ENCODE measurements around the gene ARHGAP42. TPM values are rescaled to one million over a fixed set of nuclear protein-coding genes. Genes with fewer than 3 reads are reported as not detected.

Gene ARHGAP42
- total RNA-seq, 1 experiment from 2014 or later = 7.1 TPM

DNA sequence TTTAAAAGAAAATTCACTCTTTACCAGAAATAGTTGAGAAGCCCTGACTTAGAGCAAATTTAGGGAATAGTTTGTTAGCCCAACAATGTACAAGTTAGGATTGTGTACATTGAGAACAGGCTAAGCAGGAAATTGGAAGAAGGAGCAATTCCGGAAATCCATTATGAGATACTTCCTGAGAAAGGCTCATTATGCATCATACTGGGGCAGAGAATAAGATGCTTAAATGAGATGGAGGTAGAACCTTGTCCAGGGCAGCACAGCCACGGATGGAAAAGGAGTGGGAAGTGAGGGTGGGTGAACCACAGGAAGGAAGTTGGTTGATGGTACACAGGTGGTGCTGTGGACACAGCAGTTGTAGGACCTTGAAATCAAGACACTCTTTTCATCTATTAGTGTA is 262.4 kb downstream of the ARHGAP42 start:
- Histone ChIP-seq H3K4me1 (ENCODE audit: control insufficient read depth, insufficient read depth, low read length) (no peaks in the 10 kb centered on the region), H3K9me3 (ENCODE audit: control insufficient read depth, insufficient read depth, low read depth, low read length) (no peaks in the 10 kb centered on the region), H3K27ac (ENCODE audit: low read length) (no peak overlapping the region), H3K4me3 (ENCODE audit: low read depth in 2 of 2, low read length in 2 of 2) (no peak overlapping the region), H3K27me3 (ENCODE audit: control insufficient read depth, insufficient read depth, low read length) (no peaks in the 10 kb centered on the region), H3K36me3 (ENCODE audit: control insufficient read depth, insufficient read depth, low read length) (no peaks in the 10 kb centered on the region)
- in situ Hi-C loops (cut with HindIII; ENCODE audit: low pct_unique_long_range_greater_than_20kb, low sequenced_read_pairs) (no loop called here), intact Hi-C loops (cut with micrococcal nuclease; ENCODE audit: unreplicated experiment) (no loop called here)
- ChIA-PET POLR2A (no interaction called here), CTCF (no interaction called here)
- ATAC-seq (no peak), DNase-seq (ENCODE audit: low read depth, low spot score) (no peak)
- TF ChIP-seq POLR2AphosphoS5 (IDR thresholded peaks at IDR 0.05; ENCODE audit: low read depth, low read length) (no peak), TCF7L2 (IDR thresholded peaks at IDR 0.05; ENCODE audit: low read depth, low read length) (no peak), SIN3A (IDR thresholded peaks at IDR 0.05; ENCODE audit: borderline replicate concordance, insufficient read depth, low read depth, low read length) (no peak)
- TF ChIP-seq, protein P1, sequence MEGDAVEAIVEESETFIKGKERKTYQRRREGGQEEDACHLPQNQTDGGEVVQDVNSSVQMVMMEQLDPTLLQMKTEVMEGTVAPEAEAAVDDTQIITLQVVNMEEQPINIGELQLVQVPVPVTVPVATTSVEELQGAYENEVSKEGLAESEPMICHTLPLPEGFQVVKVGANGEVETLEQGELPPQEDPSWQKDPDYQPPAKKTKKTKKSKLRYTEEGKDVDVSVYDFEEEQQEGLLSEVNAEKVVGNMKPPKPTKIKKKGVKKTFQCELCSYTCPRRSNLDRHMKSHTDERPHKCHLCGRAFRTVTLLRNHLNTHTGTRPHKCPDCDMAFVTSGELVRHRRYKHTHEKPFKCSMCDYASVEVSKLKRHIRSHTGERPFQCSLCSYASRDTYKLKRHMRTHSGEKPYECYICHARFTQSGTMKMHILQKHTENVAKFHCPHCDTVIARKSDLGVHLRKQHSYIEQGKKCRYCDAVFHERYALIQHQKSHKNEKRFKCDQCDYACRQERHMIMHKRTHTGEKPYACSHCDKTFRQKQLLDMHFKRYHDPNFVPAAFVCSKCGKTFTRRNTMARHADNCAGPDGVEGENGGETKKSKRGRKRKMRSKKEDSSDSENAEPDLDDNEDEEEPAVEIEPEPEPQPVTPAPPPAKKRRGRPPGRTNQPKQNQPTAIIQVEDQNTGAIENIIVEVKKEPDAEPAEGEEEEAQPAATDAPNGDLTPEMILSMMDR (IDR thresholded peaks at IDR 0.05) = no peak
- TF ChIP-seq, protein P2, sequence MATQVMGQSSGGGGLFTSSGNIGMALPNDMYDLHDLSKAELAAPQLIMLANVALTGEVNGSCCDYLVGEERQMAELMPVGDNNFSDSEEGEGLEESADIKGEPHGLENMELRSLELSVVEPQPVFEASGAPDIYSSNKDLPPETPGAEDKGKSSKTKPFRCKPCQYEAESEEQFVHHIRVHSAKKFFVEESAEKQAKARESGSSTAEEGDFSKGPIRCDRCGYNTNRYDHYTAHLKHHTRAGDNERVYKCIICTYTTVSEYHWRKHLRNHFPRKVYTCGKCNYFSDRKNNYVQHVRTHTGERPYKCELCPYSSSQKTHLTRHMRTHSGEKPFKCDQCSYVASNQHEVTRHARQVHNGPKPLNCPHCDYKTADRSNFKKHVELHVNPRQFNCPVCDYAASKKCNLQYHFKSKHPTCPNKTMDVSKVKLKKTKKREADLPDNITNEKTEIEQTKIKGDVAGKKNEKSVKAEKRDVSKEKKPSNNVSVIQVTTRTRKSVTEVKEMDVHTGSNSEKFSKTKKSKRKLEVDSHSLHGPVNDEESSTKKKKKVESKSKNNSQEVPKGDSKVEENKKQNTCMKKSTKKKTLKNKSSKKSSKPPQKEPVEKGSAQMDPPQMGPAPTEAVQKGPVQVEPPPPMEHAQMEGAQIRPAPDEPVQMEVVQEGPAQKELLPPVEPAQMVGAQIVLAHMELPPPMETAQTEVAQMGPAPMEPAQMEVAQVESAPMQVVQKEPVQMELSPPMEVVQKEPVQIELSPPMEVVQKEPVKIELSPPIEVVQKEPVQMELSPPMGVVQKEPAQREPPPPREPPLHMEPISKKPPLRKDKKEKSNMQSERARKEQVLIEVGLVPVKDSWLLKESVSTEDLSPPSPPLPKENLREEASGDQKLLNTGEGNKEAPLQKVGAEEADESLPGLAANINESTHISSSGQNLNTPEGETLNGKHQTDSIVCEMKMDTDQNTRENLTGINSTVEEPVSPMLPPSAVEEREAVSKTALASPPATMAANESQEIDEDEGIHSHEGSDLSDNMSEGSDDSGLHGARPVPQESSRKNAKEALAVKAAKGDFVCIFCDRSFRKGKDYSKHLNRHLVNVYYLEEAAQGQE (IDR thresholded peaks at IDR 0.05; ENCODE audit: insufficient read depth in 1 of 2, low read depth in 2 of 2, low read length in 1 of 2) = no peak
- BruUV-seq (replicated peaks) = no TSS peak

DNA sequence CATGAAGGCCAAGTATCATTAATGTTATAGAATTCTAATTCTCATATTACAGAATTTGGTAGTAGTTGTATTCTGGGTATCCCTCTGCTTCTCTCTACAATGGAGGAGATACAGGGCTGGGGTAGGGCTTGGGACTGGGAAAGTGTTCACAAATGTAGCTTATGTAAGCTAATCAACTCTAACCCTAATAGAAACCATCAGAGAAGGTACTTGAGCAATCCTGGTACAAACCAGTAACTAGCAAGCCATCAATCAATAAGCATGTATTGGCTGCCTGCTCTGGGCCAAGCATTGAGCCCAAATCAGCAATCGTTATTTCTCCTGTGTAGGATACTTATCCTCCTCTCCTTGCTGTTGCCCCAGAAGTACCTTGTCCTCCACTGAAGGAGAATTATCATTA is 268.2 kb downstream of the ARHGAP42 start:
- Histone ChIP-seq H3K27ac (ENCODE audit: low read length) (no peak overlapping the region), H3K36me3 (ENCODE audit: control insufficient read depth, insufficient read depth, low read length) (no peaks in the 10 kb centered on the region), H3K4me1 (ENCODE audit: control insufficient read depth, insufficient read depth, low read length) (no peaks in the 10 kb centered on the region), H3K9me3 (ENCODE audit: control insufficient read depth, insufficient read depth, low read depth, low read length) (no peaks in the 10 kb centered on the region), H3K27me3 (ENCODE audit: control insufficient read depth, insufficient read depth, low read length) (no peaks in the 10 kb centered on the region), H3K4me3 (ENCODE audit: low read depth in 2 of 2, low read length in 2 of 2) (no peak overlapping the region)
- ChIA-PET CTCF (no interaction called here), POLR2A (no interaction called here)
- DNase-seq (ENCODE audit: low read depth, low spot score) (no peak), ATAC-seq (no peak)
- BruUV-seq (replicated peaks) = no TSS peak
- intact Hi-C loops (cut with micrococcal nuclease; ENCODE audit: unreplicated experiment) = no loop called here
- in situ Hi-C loops (cut with HindIII; ENCODE audit: low pct_unique_long_range_greater_than_20kb, low sequenced_read_pairs) = no loop called here
- TF ChIP-seq, protein P2 (IDR thresholded peaks at IDR 0.05; ENCODE audit: insufficient read depth in 1 of 2, low read depth in 2 of 2, low read length in 1 of 2) = no peak
- TF ChIP-seq, protein P1 (IDR thresholded peaks at IDR 0.05) = no peak
- no peak for TF ChIP-seq POLR2AphosphoS5 (IDR thresholded peaks at IDR 0.05; ENCODE audit: low read depth, low read length)

All from Panc1 (cell line).